Measurements from ENCODE around the gene RCCD1.
A peak's percentile ranks its signal among the peaks of the same experiment; 100 is the strongest.

The RCCD1 gene

DNA sequence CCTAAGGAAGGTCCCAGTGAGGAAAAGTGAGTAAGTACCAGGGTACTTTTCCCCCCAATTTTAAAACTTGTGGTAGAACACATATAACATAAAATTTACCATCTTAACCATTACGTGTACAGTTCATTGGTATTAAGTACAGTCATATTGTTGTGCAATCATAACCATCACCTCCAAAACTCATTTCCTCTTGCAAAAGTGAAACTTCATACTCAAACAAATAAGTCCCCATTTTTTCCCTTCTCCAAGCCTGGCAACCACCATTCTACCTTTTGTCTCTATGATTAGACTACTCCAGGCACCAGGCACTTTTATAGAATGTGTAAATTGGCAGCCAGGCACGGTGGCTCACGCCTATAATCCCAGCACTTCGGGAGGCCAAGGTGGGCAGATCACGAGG, 27.5 kb downstream of the RCCD1 start:
- H3K9ac ChIP-seq (ENCODE audit: low read depth, low read length), result no peak overlapping the region
- H3K4me3 ChIP-seq (ENCODE audit: low read length), result no peak overlapping the region
- H3K27me3 ChIP-seq (ENCODE audit: control insufficient read depth, insufficient read depth, low read length), result no peaks in the 10 kb centered on the region
- no peaks in the 10 kb centered on the region for H3K9me3 ChIP-seq (replicated peaks; ENCODE audit: low read length)
- no peak overlapping the region for H3K4me2 ChIP-seq (ENCODE audit: low read length)
- peaks cover 40% of the 10 kb centered on the region for H3K36me3 ChIP-seq (ENCODE audit: insufficient read depth, low read length)
- H3K4me1 ChIP-seq (ENCODE audit: control insufficient read depth, insufficient read depth, low read length), result no peaks in the 10 kb centered on the region

- peaks cover 6% of the 10 kb centered on the region for H3K36me3 ChIP-seq (ENCODE audit: insufficient read depth, low read length)
- no peak overlapping the region for H3K9ac ChIP-seq (ENCODE audit: low read depth, low read length)
- H3K27me3 ChIP-seq (ENCODE audit: control insufficient read depth, insufficient read depth, low read length), result no peaks in the 10 kb centered on the region
- H3K4me1 ChIP-seq (ENCODE audit: control insufficient read depth, insufficient read depth, low read length), result peaks cover 12% of the 10 kb centered on the region
- H3K4me2 ChIP-seq (ENCODE audit: low read length), result peak overlapping the region; percentile 62
- H3K4me3 ChIP-seq (ENCODE audit: low read length), result no peak overlapping the region
- no peaks in the 10 kb centered on the region for H3K9me3 ChIP-seq (replicated peaks; ENCODE audit: low read length)
Measured at GRCh38 chr15:90986790-90987507, 32.3 kb downstream of the RCCD1 start.

DNA sequence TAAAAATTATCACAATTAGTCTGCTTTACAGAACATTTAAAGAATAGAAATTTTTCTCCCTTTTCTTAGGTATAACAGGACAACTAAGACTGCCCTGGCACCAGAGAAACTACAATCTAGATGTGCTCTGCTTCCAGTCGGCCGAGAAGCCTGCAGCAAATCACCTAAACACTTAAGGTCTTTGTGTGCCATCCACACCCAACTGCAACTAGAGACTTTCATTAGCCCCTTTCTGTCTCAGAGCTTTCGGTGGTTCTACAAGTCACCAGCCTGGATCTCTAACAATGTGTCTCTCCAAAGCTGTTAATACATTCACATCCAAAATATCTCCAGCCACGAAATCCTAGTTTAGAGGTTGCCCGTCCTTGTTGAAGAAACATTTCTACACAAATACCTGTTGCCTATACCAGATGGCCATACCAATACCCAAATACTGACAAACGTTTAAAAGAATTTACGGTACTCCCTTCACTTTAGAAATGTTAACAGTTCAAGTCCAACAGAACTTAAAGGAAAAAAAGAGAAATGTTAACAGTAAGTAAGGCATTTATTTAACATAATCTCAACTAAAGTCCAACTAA, 33.0 kb downstream of the RCCD1 start:
- no peak overlapping the region for H3K9ac ChIP-seq (ENCODE audit: low read depth, low read length)
- H3K9me3 ChIP-seq (replicated peaks; ENCODE audit: low read length), result no peaks in the 10 kb centered on the region
- no peak overlapping the region for H3K4me3 ChIP-seq (ENCODE audit: low read length)
- H3K4me1 ChIP-seq (ENCODE audit: control insufficient read depth, insufficient read depth, low read length), result peaks cover 12% of the 10 kb centered on the region
- no peaks in the 10 kb centered on the region for H3K27me3 ChIP-seq (ENCODE audit: control insufficient read depth, insufficient read depth, low read length)
- peak overlapping the region; percentile 62 for H3K4me2 ChIP-seq (ENCODE audit: low read length)
- peaks cover 6% of the 10 kb centered on the region for H3K36me3 ChIP-seq (ENCODE audit: insufficient read depth, low read length)

GRCh38 chr15:90988296-90988695, 33.6 kb downstream of the RCCD1 start:
- Histone ChIP-seq H3K4me2 (ENCODE audit: low read length) (peak overlapping the region; percentile 62), H3K9me3 (replicated peaks; ENCODE audit: low read length) (no peaks in the 10 kb centered on the region), H3K9ac (ENCODE audit: low read depth, low read length) (no peak overlapping the region), H3K27me3 (ENCODE audit: control insufficient read depth, insufficient read depth, low read length) (no peaks in the 10 kb centered on the region), H3K4me1 (ENCODE audit: control insufficient read depth, insufficient read depth, low read length) (peaks cover 12% of the 10 kb centered on the region), H3K36me3 (ENCODE audit: insufficient read depth, low read length) (no peaks in the 10 kb centered on the region), H3K4me3 (ENCODE audit: low read length) (no peak overlapping the region)

GRCh38 chr15:90989040-90989768, 34.5 kb downstream of the RCCD1 start:
- Histone ChIP-seq H3K4me3 (ENCODE audit: low read length) (no peak overlapping the region), H3K9me3 (replicated peaks; ENCODE audit: low read length) (no peaks in the 10 kb centered on the region), H3K9ac (ENCODE audit: low read depth, low read length) (no peak overlapping the region), H3K4me2 (ENCODE audit: low read length) (no peak overlapping the region), H3K27me3 (ENCODE audit: control insufficient read depth, insufficient read depth, low read length) (no peaks in the 10 kb centered on the region), H3K36me3 (ENCODE audit: insufficient read depth, low read length) (no peaks in the 10 kb centered on the region), H3K4me1 (ENCODE audit: control insufficient read depth, insufficient read depth, low read length) (peaks cover 12% of the 10 kb centered on the region)

GRCh38 chr15:90990446-90990845, 35.8 kb downstream of the RCCD1 start:
- Histone ChIP-seq H3K27me3 (ENCODE audit: control insufficient read depth, insufficient read depth, low read length) (no peaks in the 10 kb centered on the region), H3K36me3 (ENCODE audit: insufficient read depth, low read length) (no peaks in the 10 kb centered on the region), H3K4me1 (ENCODE audit: control insufficient read depth, insufficient read depth, low read length) (peaks cover 12% of the 10 kb centered on the region), H3K9me3 (replicated peaks; ENCODE audit: low read length) (no peaks in the 10 kb centered on the region), H3K9ac (ENCODE audit: low read depth, low read length) (no peak overlapping the region), H3K4me2 (ENCODE audit: low read length) (no peak overlapping the region), H3K4me3 (ENCODE audit: low read length) (no peak overlapping the region)

- Histone ChIP-seq H3K27me3 (ENCODE audit: control insufficient read depth, insufficient read depth, low read length) (no peaks in the 10 kb centered on the region), H3K4me1 (ENCODE audit: control insufficient read depth, insufficient read depth, low read length) (peaks cover 12% of the 10 kb centered on the region), H3K4me3 (ENCODE audit: low read length) (no peak overlapping the region), H3K4me2 (ENCODE audit: low read length) (peak overlapping the region; percentile 42), H3K9ac (ENCODE audit: low read depth, low read length) (no peak overlapping the region), H3K36me3 (ENCODE audit: insufficient read depth, low read length) (no peaks in the 10 kb centered on the region), H3K9me3 (replicated peaks; ENCODE audit: low read length) (no peaks in the 10 kb centered on the region)
Measured at GRCh38 chr15:90991587-90992285, 37.1 kb downstream of the RCCD1 start.

- Histone ChIP-seq H3K4me1 (ENCODE audit: control insufficient read depth, insufficient read depth, low read length) (no peaks in the 10 kb centered on the region), H3K36me3 (ENCODE audit: insufficient read depth, low read length) (peaks cover 16% of the 10 kb centered on the region), H3K4me3 (ENCODE audit: low read length) (peak overlapping the region; percentile 95), H3K9ac (ENCODE audit: low read depth, low read length) (peak overlapping the region; percentile 84), H3K27me3 (ENCODE audit: control insufficient read depth, insufficient read depth, low read length) (no peaks in the 10 kb centered on the region), H3K9me3 (replicated peaks; ENCODE audit: low read length) (no peaks in the 10 kb centered on the region), H3K4me2 (ENCODE audit: low read length) (peak overlapping the region; percentile 76)
Measured at GRCh38 chr15:90994059-90994416, 39.4 kb downstream of the RCCD1 start.

- Histone ChIP-seq H3K27me3 (ENCODE audit: control insufficient read depth, insufficient read depth, low read length) (no peaks in the 10 kb centered on the region), H3K9me3 (replicated peaks; ENCODE audit: low read length) (no peaks in the 10 kb centered on the region), H3K4me1 (ENCODE audit: control insufficient read depth, insufficient read depth, low read length) (no peaks in the 10 kb centered on the region), H3K4me3 (ENCODE audit: low read length) (peak within 1 kb of the TSS; percentile 95), H3K9ac (ENCODE audit: low read depth, low read length) (peak within 1 kb of the TSS; percentile 84), H3K36me3 (ENCODE audit: insufficient read depth, low read length) (peaks cover 21% of the 10 kb centered on the region), H3K4me2 (ENCODE audit: low read length) (peak within 1 kb of the TSS; percentile 85)
Measured at GRCh38 chr15:90994417-90995311, 40.0 kb downstream of the RCCD1 start, which contains the start of gene PRC1. TSS of gene PRC1 (minus strand) at chr15:90994535. CDS start at chr15:90994417, 118 bp downstream.

- H3K27me3 ChIP-seq (ENCODE audit: control insufficient read depth, insufficient read depth, low read length), result no peaks in the 10 kb centered on the region
- no peak overlapping the region for H3K4me2 ChIP-seq (ENCODE audit: low read length)
- H3K36me3 ChIP-seq (ENCODE audit: insufficient read depth, low read length), result peaks cover 49% of the 10 kb centered on the region
- H3K9me3 ChIP-seq (replicated peaks; ENCODE audit: low read length), result no peaks in the 10 kb centered on the region
- H3K9ac ChIP-seq (ENCODE audit: low read depth, low read length), result no peak overlapping the region
- no peak overlapping the region for H3K4me3 ChIP-seq (ENCODE audit: low read length)
- no peaks in the 10 kb centered on the region for H3K4me1 ChIP-seq (ENCODE audit: control insufficient read depth, insufficient read depth, low read length)
Measured at GRCh38 chr15:90998737-90999136, 44.1 kb downstream of the RCCD1 start.

Measured in skeletal muscle satellite cell (primary cell).